SK-MEL-5 (cell line): ENCODE results near the gene CXCL8. TPM values are rescaled to one million over a fixed set of nuclear protein-coding genes. Genes with fewer than 3 reads are reported as not detected.
A peak's percentile ranks its signal among the peaks of the same experiment; 100 is the strongest.
"Not testable (repeated sequence)": the region's sequence is repeated elsewhere in the genome, so short reads cannot be mapped to it uniquely, and the experiment has no call there.

Experiments
- DNase-seq: peaks from one replicate; pipeline ENCODE4 v3.0.0-alpha.2; 2016; ENCODE audit warnings: low read depth, low spot score
- in situ Hi-C: cut with HindIII; loops from 2 replicates; pipeline ENCODE4 v1.10.0; 2016; ENCODE audit warnings: low sequenced_read_pairs, high pct_unique_total_duplicates, low pct_unique_long_range_greater_than_20kb
- polyA plus RNA-seq, 2 experiments: library from polyadenylated mRNA; depleted of rRNA; stranded (reverse); fragments of >200 nt; gene quantifications; 2 replicates each; pipeline ENCODE4 v1.2.3, GENCODE V29; 2015
- total RNA-seq: library from RNA; depleted of rRNA; stranded (reverse); fragments of >200 nt; shearing (Covaris generic); gene quantifications from 2 replicates; pipeline ENCODE4 v1.2.3, GENCODE V29; 2014; rRNA removed

CXCL8 gene
- total RNA-seq: 11.5 and 14.8 TPM in 2 replicates
- polyA plus RNA-seq (2015; cell fraction: cytosol; rRNA removed): 15.1 and 22.7 TPM in 2 replicates
- 14.1 and 15.5 TPM in 2 replicates for polyA plus RNA-seq (2015; cell fraction: nucleus; rRNA removed)

GRCh38 chr4:73740353-73740778 is at the start of gene CXCL8:
CXCL8 (plus strand) TSS chr4:73740569; CDS start chr4:73740659, 90 bp downstream.
- peak; percentile 64 for DNase-seq
- in situ Hi-C loops: no loop called here

DNA sequence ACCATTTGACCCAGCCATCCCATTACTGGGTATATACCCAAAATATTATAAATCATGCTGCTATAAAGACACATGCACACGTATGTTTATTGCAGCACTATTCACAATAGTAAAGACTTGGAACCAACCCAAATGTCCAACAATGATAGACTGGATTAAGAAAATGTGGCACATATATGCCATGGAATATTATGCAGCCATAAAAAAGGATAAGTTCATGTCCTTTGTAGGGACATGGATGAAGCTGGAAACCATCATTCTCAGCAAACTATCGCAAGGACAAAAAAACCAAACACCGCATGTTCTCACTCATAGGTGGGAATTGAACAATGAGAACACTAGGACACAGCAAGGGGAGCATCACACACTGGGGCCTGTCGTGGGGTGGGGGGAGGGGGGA is 49.2 kb upstream of the CXCL8 start:
- in situ Hi-C loops, DNase-seq: not testable (repeated sequence)

DNA sequence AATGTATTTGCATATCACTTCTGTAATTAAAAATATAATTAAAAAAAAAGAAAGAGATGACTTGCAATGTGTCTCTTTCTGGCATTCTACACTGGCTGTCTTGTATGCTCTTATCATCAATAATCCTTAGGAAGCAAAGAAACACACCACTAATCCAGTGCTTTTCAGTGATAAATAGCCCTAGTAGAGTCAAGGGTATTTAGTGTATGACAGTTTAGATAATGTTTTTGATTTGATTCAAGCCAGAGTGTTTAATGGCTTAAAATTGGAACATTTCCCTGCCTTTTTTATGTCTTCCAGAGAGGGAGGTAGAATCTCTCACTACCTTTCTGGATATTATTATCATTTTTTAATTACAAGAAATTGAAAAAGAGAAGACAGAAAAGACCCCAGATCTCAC is 48.6 kb upstream of the CXCL8 start:
- DNase-seq: no peak
- in situ Hi-C loops: no loop called here

DNA sequence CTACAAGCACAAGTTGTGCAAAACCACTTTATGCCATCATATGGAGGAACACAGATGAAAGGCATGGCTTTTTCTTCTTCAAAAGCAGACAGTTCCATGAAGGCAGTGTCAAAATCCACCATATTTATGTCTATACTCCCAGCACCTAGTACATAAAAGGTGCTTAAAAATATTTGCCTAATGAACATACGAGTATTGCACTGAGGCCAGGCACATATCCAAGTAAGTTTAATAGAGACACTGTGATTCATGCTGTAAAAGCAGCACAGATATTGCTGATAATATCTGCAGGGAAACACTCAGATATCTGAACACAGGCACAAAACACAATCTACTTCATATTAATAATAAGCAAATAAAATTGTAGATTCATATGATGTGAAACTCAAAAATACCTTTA is 48.1 kb upstream of the CXCL8 start:
- no peak for DNase-seq
- in situ Hi-C loops: no loop called here

DNA sequence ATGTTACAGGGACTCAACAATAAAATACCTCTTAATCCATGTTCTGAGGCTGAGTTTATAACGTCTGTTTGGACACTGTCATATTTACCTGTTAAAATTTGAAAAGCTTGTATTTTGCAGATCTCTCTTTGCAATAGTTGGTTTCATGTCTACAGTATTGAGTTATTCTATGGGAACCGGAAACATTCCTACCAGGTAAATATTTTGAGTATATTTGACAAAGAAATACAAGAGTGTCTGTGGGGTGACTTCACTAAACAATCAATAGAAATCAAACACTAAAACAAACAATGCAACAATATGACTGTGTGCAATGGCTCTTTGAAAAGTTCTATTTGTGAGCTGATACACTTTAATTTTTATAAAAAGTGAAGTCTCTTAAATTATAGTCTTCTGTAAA is 47.7 kb upstream of the CXCL8 start:
- no peak for DNase-seq
- in situ Hi-C loops: no loop called here

- DNase-seq: no peak
- in situ Hi-C loops: no loop called here
Measured at GRCh38 chr4:73693811-73694210, 46.6 kb upstream of the CXCL8 start.

DNA sequence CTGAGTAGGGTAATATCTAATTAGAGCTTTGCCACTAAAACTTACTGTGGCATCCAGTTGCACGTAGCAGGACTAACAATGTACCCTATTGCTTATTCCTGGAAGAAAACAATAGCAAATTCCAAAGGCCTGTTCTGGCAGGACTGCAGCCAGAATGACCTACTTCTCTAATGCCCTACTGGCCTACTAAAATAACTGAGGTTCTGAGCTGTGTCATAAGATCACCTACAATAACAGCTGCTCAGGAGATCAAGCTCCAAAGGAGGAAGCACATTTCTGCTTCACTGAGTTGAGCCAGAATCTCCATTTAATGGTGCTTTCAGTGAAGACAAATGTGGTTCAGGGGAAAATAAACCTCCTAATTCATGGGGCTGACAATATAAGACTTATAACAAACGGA is 42.2 kb upstream of the CXCL8 start:
- no peak for DNase-seq
- in situ Hi-C loops: no loop called here

DNA sequence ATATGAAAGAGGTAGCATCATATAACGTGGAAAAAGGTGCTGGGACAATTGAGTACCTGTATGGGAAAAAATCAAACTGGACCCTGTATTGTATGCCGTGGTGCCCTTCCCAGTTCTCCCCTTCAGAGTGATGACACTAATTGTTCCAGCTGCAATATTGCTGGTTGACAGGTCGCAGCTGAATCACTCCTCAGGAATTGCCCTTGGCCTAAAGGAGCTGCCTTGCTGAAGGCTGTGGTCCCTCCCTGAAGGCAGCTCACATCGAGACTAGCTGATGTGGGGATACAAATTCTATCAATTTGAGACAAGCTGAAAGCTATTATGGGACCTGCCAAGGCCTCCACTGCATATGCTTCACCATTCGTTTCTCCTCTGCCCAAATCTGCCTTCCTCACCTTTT is 39.3 kb upstream of the CXCL8 start:
- no peak for DNase-seq

GRCh38 chr4:73702796-73703287 is 37.5 kb upstream of the CXCL8 start:
- no peak for DNase-seq
- in situ Hi-C loops: no loop called here

More for the DNA sequence above, 39.3 kb upstream of the CXCL8 start:
- in situ Hi-C loops: no loop called here

- in situ Hi-C loops: no loop called here
- no peak for DNase-seq
Measured at GRCh38 chr4:73703320-73703719, 37.0 kb upstream of the CXCL8 start.

GRCh38 chr4:73704314-73705055 is 35.9 kb upstream of the CXCL8 start:
- in situ Hi-C loops: no loop called here
- peak; percentile 96 for DNase-seq

DNA sequence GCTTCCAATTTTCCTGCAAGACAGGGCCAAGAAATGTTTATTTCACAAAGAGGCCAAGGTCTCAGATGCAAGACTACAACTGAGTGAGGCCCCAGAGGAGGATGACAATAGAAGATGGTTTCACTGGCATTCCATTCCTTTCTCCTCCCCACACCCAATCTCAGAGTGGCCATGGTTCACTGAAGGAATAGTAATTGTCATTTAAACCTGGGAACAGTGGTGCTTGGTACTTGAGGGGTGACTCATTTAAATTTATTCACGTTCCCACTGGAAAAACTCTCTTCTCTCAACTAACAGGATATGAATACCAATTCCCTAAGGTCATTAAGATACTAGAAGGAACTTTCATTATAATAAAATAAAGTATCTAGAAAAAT is 35.3 kb upstream of the CXCL8 start:
- in situ Hi-C loops: no loop called here

GRCh38 chr4:73705721-73706120 is 34.6 kb upstream of the CXCL8 start:
- DNase-seq: no peak
- in situ Hi-C loops: no loop called here

More for the DNA sequence above, 35.3 kb upstream of the CXCL8 start:
- no peak for DNase-seq

GRCh38 chr4:73706811-73707210 is 33.6 kb upstream of the CXCL8 start:
- in situ Hi-C loops: no loop called here

GRCh38 chr4:73707269-73707875 is 33.0 kb upstream of the CXCL8 start:
- in situ Hi-C loops: no loop called here
- DNase-seq: no peak

More at GRCh38 chr4:73706811-73707210, 33.6 kb upstream of the CXCL8 start:
- DNase-seq: no peak

GRCh38 chr4:73707918-73708577 is 32.3 kb upstream of the CXCL8 start:
- peak; percentile 78 for DNase-seq
- in situ Hi-C loops: no loop called here

DNA sequence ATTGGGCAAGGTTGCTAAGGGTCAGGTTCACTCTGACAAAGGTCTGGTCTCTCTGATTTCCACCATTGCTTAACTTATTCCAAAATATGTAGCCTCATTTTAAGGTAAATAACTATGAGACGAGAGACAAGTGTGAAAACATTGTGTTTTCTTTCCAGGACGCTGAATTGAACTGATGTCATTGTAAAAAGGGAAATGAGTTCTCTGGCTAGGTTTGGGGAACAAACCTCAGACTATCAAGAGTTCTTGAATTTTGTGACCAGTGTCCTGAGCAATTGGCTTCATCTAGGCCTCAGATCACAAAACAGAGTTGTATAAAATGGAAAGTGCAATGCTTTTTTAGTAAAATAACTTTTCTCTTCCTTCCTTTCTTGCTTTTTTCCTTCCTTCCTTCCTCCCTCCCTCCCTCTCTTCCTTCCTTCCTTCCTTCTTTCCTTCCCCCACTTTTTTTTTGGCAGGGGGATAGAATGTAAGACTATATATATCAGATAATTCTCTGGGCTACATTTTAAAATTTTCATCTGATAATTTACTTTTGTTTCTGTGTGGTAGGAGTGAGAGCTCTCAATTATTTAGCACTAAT is 30.8 kb upstream of the CXCL8 start:
- DNase-seq: no peak
- in situ Hi-C loops: no loop called here

- in situ Hi-C loops: no loop called here
- DNase-seq: no peak
Measured at GRCh38 chr4:73710094-73710493, 30.3 kb upstream of the CXCL8 start.
